Heart left ventricle (tissue), 13 donors: ENCODE measurements around the gene THOC6.

Experiments
- POLR2A ChIP-seq, 2 donors: fragments of 450-650 bp; IDR thresholded peaks; one replicate each; pipeline ENCODE4 v1.6.1; 2017; ENCODE audit warnings: antibody characterized with exemption in 2 of 2, mild to moderate bottlenecking in 2 of 2, moderate library complexity in 2 of 2
- TF ChIP-seq, protein P1 (sequence below), 12 donors: fragments of 200-600 bp; sonication (generic) in 4 of 12; IDR thresholded peaks; one replicate each; pipeline versions ENCODE4 v1.5.0 to v1.8.0; 2018 to 2022; ENCODE audit warnings: antibody characterized with exemption in 12 of 12, mild to moderate bottlenecking in 5 of 12
- donor health status: ischemic (EF 13 %, LVEDD 7.1; RV severe dilation, severe dysfunction).
- donor health status: DM: no; HTN: yes; CAD: no.
- donor health status: DM: no; HTN: no; CAD: no.
- donor health status: ischemic (EF 25% LVEDD 6.9; RV normal size, moderate dysfunction).
- donor health status: ischemic (EF 25% LVEDD 5.7; RV mildly dilated, moderate dysfunction).
- donor health status: ischemic (EF 35%, LVEDD 5.7; RV mildly dilated, moderate dysfunction).
- donor health status: nonischemic (EF 11% LVEDD 7.7; RV severe dilation, severe dysfunction).
- donor health status: DM: yes; HTN: yes; CAD: no.
- donor health status: PGD.
- donor health status: ischemic (EF 29% LVEDD 5.4; RV normal size, mild dysfunction).
- donor health status: nonischemic (EF 23%, LVEDD 6.1; RV moderate dilation, normal function).

DNA sequence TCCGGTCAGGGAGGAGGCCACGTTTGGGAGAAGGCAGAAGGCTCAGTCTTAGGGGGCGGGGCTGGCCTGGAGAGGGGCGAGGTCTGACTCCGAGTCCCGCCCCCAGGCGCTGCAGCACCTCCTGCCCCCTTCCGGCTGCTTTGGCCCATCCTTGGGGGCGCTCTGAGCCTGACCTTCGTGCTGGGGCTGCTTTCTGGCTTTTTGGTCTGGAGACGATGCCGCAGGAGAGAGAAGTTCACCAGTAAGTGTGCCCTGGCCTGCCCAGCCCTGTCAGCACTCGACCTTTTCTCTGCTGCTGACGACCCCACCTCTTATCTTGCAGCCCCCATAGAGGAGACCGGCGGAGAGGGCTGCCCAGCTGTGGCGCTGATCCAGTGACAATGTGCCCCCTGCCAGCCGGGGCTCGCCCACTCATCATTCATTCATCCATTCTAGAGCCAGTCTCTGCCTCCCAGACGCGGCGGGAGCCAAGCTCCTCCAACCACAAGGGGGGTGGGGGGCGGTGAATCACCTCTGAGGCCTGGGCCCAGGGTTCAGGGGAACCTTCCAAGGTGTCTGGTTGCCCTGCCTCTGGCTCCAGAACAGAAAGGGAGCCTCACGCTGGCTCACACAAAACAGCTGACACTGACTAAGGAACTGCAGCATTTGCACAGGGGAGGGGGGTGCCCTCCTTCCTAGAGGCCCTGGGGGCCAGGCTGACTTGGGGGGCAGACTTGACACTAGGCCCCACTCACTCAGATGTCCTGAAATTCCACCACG lies 2.2 kb upstream of the THOC6 start:
- TF ChIP-seq, protein P1, sequence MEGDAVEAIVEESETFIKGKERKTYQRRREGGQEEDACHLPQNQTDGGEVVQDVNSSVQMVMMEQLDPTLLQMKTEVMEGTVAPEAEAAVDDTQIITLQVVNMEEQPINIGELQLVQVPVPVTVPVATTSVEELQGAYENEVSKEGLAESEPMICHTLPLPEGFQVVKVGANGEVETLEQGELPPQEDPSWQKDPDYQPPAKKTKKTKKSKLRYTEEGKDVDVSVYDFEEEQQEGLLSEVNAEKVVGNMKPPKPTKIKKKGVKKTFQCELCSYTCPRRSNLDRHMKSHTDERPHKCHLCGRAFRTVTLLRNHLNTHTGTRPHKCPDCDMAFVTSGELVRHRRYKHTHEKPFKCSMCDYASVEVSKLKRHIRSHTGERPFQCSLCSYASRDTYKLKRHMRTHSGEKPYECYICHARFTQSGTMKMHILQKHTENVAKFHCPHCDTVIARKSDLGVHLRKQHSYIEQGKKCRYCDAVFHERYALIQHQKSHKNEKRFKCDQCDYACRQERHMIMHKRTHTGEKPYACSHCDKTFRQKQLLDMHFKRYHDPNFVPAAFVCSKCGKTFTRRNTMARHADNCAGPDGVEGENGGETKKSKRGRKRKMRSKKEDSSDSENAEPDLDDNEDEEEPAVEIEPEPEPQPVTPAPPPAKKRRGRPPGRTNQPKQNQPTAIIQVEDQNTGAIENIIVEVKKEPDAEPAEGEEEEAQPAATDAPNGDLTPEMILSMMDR (IDR thresholded peaks at IDR 0.05), result peak in 9 of 12 donors; percentile 23 to 64 (median 42)
- no peak for TF ChIP-seq POLR2A (IDR thresholded peaks at IDR 0.05)
